B cell (primary cell): ENCODE data around the gene MED22.

Experiments
- CTCF ChIP-seq: fragments of 200-600 bp; IDR thresholded peaks from one replicate; pipeline ENCODE4 v1.8.0; 2022; ENCODE audit warnings: antibody characterized with exemption, mild to moderate bottlenecking
- EZH2 ChIP-seq: IDR thresholded peaks from 2 replicates; pipeline ENCODE4 v1.6.1; 2012; ENCODE audit warnings: borderline replicate concordance, low read depth, mild to moderate bottlenecking, moderate library complexity, low read length; ENCODE audit not compliant: insufficient read depth, poor library complexity, severe bottlenecking

DNA sequence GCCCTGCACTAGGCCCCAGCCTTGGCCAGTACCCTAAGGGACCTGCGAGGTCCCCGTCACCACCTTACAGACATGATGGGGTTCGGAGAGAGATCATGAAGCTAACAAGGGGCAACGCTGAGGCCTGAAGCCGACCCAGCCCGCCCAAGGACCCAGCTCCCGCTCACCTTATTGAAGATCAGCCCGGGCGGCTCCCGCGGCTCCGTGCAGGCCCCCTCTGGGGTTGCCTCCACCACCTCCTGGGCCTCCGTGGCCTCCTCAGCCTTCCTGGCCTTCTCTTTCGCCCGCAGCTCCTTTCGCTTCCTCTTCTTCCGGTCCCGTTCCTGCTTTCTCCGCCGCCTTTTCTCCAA lies 15.6 kb downstream of the MED22 start:
- TF ChIP-seq CTCF (no peak), EZH2 (no peak)
